GM12865 (cell line): ENCODE results near the gene MS4A6A.
A peak's percentile ranks its signal among the peaks of the same experiment; 100 is the strongest.
"Not testable (repeated sequence)": the region's sequence is repeated elsewhere in the genome, so short reads cannot be mapped to it uniquely, and the experiment has no call there.

Experiments used
- DNase-seq: peaks from one replicate; pipeline ENCODE4 v3.0.0; 2010; ENCODE audit warnings: low read depth
- H3K4me3 ChIP-seq: 2 replicates; pipeline ENCODE4 v1.5.1; 2011; ENCODE audit warnings: mild to moderate bottlenecking, low read depth, low read length, control low read depth
- CTCF ChIP-seq: IDR thresholded peaks from 2 replicates; pipeline ENCODE4 v1.5.1; 2011; ENCODE audit warnings: low read length, control low read depth, low read depth, inconsistent platforms; ENCODE audit not compliant: insufficient read depth; ENCODE audit errors: missing control alignments

The MS4A6A gene

DNA sequence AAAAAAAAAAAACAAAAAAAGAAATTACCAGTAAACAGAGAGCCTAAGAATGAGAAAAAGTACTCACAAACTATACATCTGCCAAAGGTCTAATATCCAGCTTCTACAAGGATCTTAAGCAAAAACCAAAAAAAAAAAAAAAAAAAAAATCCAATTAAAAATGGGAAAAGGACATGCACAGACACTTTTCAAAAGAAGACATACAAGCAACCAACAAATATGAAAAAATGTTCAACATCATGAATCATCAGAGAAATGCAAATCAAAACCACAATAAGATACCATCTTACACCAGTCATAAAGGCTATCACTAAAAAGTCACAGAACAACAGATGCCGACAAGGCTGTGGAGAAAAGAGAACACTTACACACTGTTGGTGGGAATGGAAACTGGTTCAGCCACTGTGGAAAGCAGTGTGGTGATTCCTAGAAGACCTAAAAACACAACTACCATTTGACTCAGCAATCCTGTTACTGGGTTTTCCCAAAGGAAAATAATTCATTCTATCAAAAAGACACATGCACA is 18.3 kb downstream of the MS4A6A start:
- no peak for TF ChIP-seq CTCF
- peak; percentile 27 for DNase-seq

GRCh38 chr11:60161766-60162165 is 21.1 kb downstream of the MS4A6A start:
- no peak for TF ChIP-seq CTCF
- no peak overlapping the region for H3K4me3 ChIP-seq
- DNase-seq, result no peak

More for the DNA sequence above, 18.3 kb downstream of the MS4A6A start:
- H3K4me3 ChIP-seq, result no peak overlapping the region

DNA sequence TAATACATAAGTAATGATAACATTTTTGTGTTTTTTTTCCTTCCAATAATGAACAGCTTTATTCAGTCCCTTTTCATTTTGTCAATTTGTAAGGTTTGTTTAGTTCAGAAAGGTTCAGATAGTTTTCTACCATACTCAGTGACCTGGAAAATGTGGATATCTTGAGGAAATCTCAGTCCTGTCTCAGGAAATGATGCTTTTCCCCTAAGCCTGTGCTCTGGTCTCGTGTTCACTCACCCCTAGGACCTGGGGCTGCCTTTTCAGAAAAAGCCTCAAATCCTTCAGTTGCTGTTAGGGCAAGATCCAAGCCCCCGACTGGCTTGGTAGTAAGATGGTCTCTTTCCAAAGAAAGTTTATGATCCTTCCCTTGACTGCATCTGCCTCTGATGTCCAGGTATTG is 21.8 kb downstream of the MS4A6A start:
- no peak overlapping the region for H3K4me3 ChIP-seq
- no peak for DNase-seq
- TF ChIP-seq CTCF, result no peak

DNA sequence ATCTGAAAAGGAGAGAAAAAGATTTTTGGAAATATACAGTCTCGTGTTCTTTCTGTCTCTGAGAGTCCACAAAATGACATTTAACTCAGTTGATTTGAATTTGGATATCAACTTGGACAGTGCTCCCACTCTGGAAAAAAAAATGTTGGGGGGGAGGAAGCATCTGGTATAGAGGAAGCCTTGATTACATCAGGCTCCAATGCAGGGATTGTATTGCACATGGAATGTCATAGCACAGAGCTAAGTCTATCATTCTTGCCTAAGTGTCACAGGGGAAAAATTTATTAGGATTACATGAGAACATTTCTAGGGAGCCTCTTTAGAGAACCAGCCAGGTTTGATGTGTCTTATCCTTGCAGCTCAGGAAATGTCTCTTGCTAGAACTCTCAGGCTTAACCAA is 23.0 kb downstream of the MS4A6A start:
- TF ChIP-seq CTCF, result no peak
- DNase-seq, result no peak
- no peak overlapping the region for H3K4me3 ChIP-seq

- no peak for TF ChIP-seq CTCF
- H3K4me3 ChIP-seq, result no peak overlapping the region
- no peak for DNase-seq
Measured at GRCh38 chr11:60159284-60159683, 23.6 kb downstream of the MS4A6A start.

DNA sequence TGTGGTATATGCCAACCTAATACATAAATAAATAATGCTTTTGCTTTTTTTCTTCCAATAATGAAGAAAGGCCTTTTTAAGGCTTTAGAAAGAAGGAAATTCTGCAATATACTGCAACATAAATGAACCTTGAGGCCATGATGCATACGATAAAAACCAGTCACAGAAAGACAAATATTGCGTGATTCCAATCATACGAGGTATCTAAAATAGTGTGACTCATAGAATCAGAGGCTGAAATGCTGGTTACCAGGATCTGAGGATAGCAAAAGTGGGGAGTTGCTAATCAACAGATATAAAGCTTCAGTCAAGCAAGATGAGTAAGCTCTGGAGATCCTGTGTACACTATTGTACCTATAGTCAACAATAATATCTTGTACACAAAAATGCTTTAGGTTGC is 24.2 kb downstream of the MS4A6A start:
- DNase-seq, result no peak
- TF ChIP-seq CTCF, result no peak
- no peak overlapping the region for H3K4me3 ChIP-seq

- H3K4me3 ChIP-seq, result no peak overlapping the region
- DNase-seq, result no peak
- TF ChIP-seq CTCF, result no peak
Measured at GRCh38 chr11:60155931-60156330, 27.0 kb downstream of the MS4A6A start.

DNA sequence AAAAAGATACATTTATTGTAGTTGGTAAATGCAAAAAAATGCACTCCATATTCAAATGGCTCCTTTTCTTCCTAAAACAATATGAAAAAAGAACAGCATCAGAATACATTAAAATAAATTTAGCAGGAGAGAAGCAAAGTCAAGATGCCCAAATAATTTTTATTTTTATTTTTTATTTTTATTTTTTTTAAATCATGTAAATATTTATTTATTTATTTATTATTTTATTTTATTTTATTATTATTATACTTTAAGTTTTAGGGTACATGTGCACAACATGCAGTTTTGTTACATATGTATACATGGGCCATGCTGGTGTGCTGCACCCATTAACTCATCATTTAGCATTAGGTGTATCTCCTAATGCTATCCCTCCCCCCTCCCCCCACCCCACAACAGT is 30.2 kb downstream of the MS4A6A start:
- not testable (repeated sequence) for DNase-seq, H3K4me3 ChIP-seq
